GM18507 (cell line): Measurements from ENCODE around the gene GRM5.
A peak's percentile ranks its signal among the peaks of the same experiment; 100 is the strongest.
"Not testable (repeated sequence)": the region's sequence is repeated elsewhere in the genome, so short reads cannot be mapped to it uniquely, and the experiment has no call there.

Experiments
- DNase-seq: peaks from one replicate; pipeline ENCODE4 v3.0.0; 2011; ENCODE audit warnings: low read depth; ENCODE audit not compliant: insufficient read length; ENCODE audit errors: extremely low spot score
- FAIRE-seq: peaks from 2 replicates; lab custom pipeline; 2011; peaks lifted over from hg19 to GRCh38; lab: Jason Lieb, UNC

GRM5 gene

GRCh38 chr11:88575916-88576315 lies 489.9 kb downstream of the GRM5 start:
- FAIRE-seq (no peak), DNase-seq (no peak)

GRCh38 chr11:88569342-88569741 lies 496.4 kb downstream of the GRM5 start:
- DNase-seq (no peak), FAIRE-seq (no peak)

GRCh38 chr11:88555829-88556202 lies 510.0 kb downstream of the GRM5 start:
- FAIRE-seq (no peak), DNase-seq (no peak)

- FAIRE-seq (no peak), DNase-seq (no peak)
Measured at GRCh38 chr11:88555018-88555828, 510.6 kb downstream of the GRM5 start.

GRCh38 chr11:88553204-88553603 lies 512.6 kb downstream of the GRM5 start:
- no peak for FAIRE-seq
- DNase-seq: no peak

- peak; percentile 87 for FAIRE-seq
- DNase-seq: peak; percentile 38
Measured at GRCh38 chr11:88552379-88553062, 513.3 kb downstream of the GRM5 start.

GRCh38 chr11:88544656-88545280 lies 521.0 kb downstream of the GRM5 start:
- FAIRE-seq (no peak), DNase-seq (no peak)

- FAIRE-seq (peak; percentile 96), DNase-seq (peak; percentile 45)
Measured at GRCh38 chr11:88543902-88544655, 521.7 kb downstream of the GRM5 start.

- FAIRE-seq (no peak), DNase-seq (no peak)
Measured at GRCh38 chr11:88541006-88541405, 524.8 kb downstream of the GRM5 start.

- FAIRE-seq (no peak), DNase-seq (no peak)
Measured at GRCh38 chr11:88538098-88538497, 527.7 kb downstream of the GRM5 start.

- FAIRE-seq (no peak), DNase-seq (no peak)
Measured at GRCh38 chr11:88537613-88538012, 528.2 kb downstream of the GRM5 start.

GRCh38 chr11:88536616-88537265 lies 529.0 kb downstream of the GRM5 start:
- no peak for FAIRE-seq
- DNase-seq: no peak

- FAIRE-seq (no peak), DNase-seq (no peak)
Measured at GRCh38 chr11:88535916-88536547, 529.8 kb downstream of the GRM5 start.

- DNase-seq: no peak
- no peak for FAIRE-seq
Measured at GRCh38 chr11:88535266-88535665, 530.5 kb downstream of the GRM5 start.

GRCh38 chr11:88534706-88535105 lies 531.1 kb downstream of the GRM5 start:
- DNase-seq, FAIRE-seq: not testable (repeated sequence)

GRCh38 chr11:88534185-88534584 lies 531.6 kb downstream of the GRM5 start:
- DNase-seq: no peak
- FAIRE-seq: no peak

- DNase-seq: no peak
- no peak for FAIRE-seq
Measured at GRCh38 chr11:88533001-88533400, 532.8 kb downstream of the GRM5 start.

GRCh38 chr11:88531831-88532230 lies 534.0 kb downstream of the GRM5 start:
- FAIRE-seq (no peak), DNase-seq (no peak)

- no peak for DNase-seq
- FAIRE-seq: no peak
Measured at GRCh38 chr11:88529426-88529825, 536.4 kb downstream of the GRM5 start.
